A549 (cell line): ENCODE measurements around the gene ZFYVE9. TPM values are rescaled to one million over a fixed set of nuclear protein-coding genes. Genes with fewer than 3 reads are reported as not detected.

ENCODE experiments used
- ATAC-seq, 2 experiments: fragments of 200-7000 bp in 1 of 2; fragments of >200 bp in 1 of 2; cut with Nextera tagmentation in 1 of 2; cut with Tn5 transposase in 1 of 2; 3 replicates each; pipeline versions ENCODE4 v1.8.0 to v1.9.1; 2018 to 2020; ENCODE audit warnings: mild to moderate bottlenecking in 1 of 2, moderate library complexity in 1 of 2
- CTCF ChIA-PET: fragments of 300-600 bp; sonication (Branson Sonifier 250); formaldehyde crosslinking; extraction: SDS; loops from one replicate; lab custom pipeline; 2021; ENCODE audit warnings: antibody characterized with exemption, inconsistent platforms; lab: Yijun Ruan, JAX
- POLR2A ChIA-PET: fragments of 350-600 bp; formaldehyde crosslinking; extraction: SDS; loops from one replicate; lab custom pipeline; 2021; ENCODE audit warnings: antibody characterized with exemption, inconsistent platforms; lab: Yijun Ruan, JAX
- DNase-seq, 2 experiments: peaks; one replicate each; pipeline versions ENCODE4 v3.0.0 to v3.0.0-alpha.2; 2011 to 2016; ENCODE audit warnings: low read depth in 1 of 2, low spot score in 1 of 2
- FAIRE-seq: peaks from 2 replicates; lab custom pipeline; 2011; peaks lifted over from hg19 to GRCh38; lab: Jason Lieb, UNC
- H3K27ac ChIP-seq, 2 experiments: fragments of >200 bp; sonication (Bioruptor Twin); formaldehyde crosslinking; 3 replicates each; pipeline ENCODE4 v1.5.1; 2016 to 2017
- H3K4me1 ChIP-seq: fragments of >200 bp; sonication (Bioruptor Twin); formaldehyde crosslinking; 3 replicates; pipeline ENCODE4 v1.6.1; 2016
- H3K4me2 ChIP-seq: fragments of >200 bp; sonication (Bioruptor Twin); formaldehyde crosslinking; 3 replicates; pipeline ENCODE4 v1.6.1; 2016
- H3K4me3 ChIP-seq: fragments of >200 bp; sonication (Bioruptor Twin); formaldehyde crosslinking; 3 replicates; pipeline ENCODE4 v1.5.1; 2016
- H3K9me3 ChIP-seq: fragments of >200 bp; sonication (Bioruptor Twin); formaldehyde crosslinking; 3 replicates; pipeline ENCODE4 v1.6.1; 2016
- BCL3 ChIP-seq: fragments of >200 bp; sonication (Bioruptor Twin); formaldehyde crosslinking; IDR thresholded peaks from 3 replicates; pipeline ENCODE4 v1.6.1; 2016
- CEBPB ChIP-seq, 2 experiments: fragments of >200 bp in 1 of 2; sonication (Bioruptor Twin) in 1 of 2; formaldehyde crosslinking in 1 of 2; IDR thresholded peaks; 2 replicates each; pipeline ENCODE4 v1.6.1; 2012 to 2016
- CTCF ChIP-seq: fragments of >200 bp; sonication (Bioruptor Twin); formaldehyde crosslinking; IDR thresholded peaks from 3 replicates; pipeline ENCODE4 v1.5.1; 2016
- E2F6 ChIP-seq: IDR thresholded peaks from 2 replicates; pipeline ENCODE4 v1.6.1; 2012; ENCODE audit warnings: low read depth, borderline replicate concordance
- EP300 ChIP-seq, 2 experiments: fragments of >200 bp; sonication (Bioruptor Twin); formaldehyde crosslinking; IDR thresholded peaks; 2 replicates in 1 of 2; 3 replicates in 1 of 2; pipeline ENCODE4 v1.6.1; 2016 to 2017
- ESRRA ChIP-seq: fragments of 150-350 bp; IDR thresholded peaks from 2 replicates; pipeline ENCODE4 v1.6.1; 2014; ENCODE audit warnings: mild to moderate bottlenecking, low read length, borderline replicate concordance
- GATA3 ChIP-seq: IDR thresholded peaks from 2 replicates; pipeline ENCODE4 v1.6.1; 2012; ENCODE audit warnings: borderline replicate concordance
- HDAC2 ChIP-seq: fragments of 200-600 bp; sonication (generic); IDR thresholded peaks from 2 replicates; pipeline ENCODE4 v1.6.1; 2016
- HEYL ChIP-seq: fragments of 250-450 bp; sonication (Bioruptor Pico); IDR thresholded peaks from 2 replicates; pipeline ENCODE4 v1.8.0; 2021; ENCODE audit warnings: mild to moderate bottlenecking, moderate library complexity
- HOXA7 ChIP-seq: fragments of 250-450 bp; sonication (Bioruptor Pico); IDR thresholded peaks from 2 replicates; pipeline ENCODE4 v1.5.0; 2020; ENCODE audit warnings: mild to moderate bottlenecking, moderate library complexity
- JUN ChIP-seq, 2 experiments: fragments of >200 bp; sonication (Bioruptor Twin); formaldehyde crosslinking; IDR thresholded peaks; 2 replicates in 1 of 2; 3 replicates in 1 of 2; pipeline ENCODE4 v1.6.1; 2016 to 2017
- KDM1A ChIP-seq: fragments of 200-600 bp; sonication (generic); IDR thresholded peaks from 2 replicates; pipeline ENCODE4 v1.6.1; 2016; ENCODE audit warnings: low read depth, mild to moderate bottlenecking
- KDM5A ChIP-seq: fragments of 200-600 bp; sonication (generic); IDR thresholded peaks from 2 replicates; pipeline ENCODE4 v1.6.1; 2016; ENCODE audit warnings: antibody characterized with exemption, mild to moderate bottlenecking
- MAFK ChIP-seq: fragments of 450-650 bp; IDR thresholded peaks from 2 replicates; pipeline ENCODE4 v1.6.1; 2014; ENCODE audit not compliant: partially characterized antibody
- NFE2L2 ChIP-seq: fragments of 150-350 bp; conservative IDR thresholded peaks from 2 replicates; pipeline ENCODE4 v1.6.1; 2014; ENCODE audit warnings: low read length
- PBX3 ChIP-seq: IDR thresholded peaks from 2 replicates; pipeline ENCODE4 v1.6.1; 2012
- PHF8 ChIP-seq: fragments of 200-600 bp; sonication (generic); IDR thresholded peaks from 2 replicates; pipeline ENCODE4 v1.6.1; 2016; ENCODE audit warnings: low read depth, mild to moderate bottlenecking, antibody characterized with exemption, moderate library complexity, borderline replicate concordance
- RAD21 ChIP-seq, 2 experiments: fragments of >200 bp in 1 of 2; sonication (Bioruptor Twin) in 1 of 2; formaldehyde crosslinking in 1 of 2; IDR thresholded peaks in 1 of 2; conservative IDR thresholded peaks in 1 of 2; 2 replicates in 1 of 2; 3 replicates in 1 of 2; pipeline ENCODE4 v1.6.1; 2012 to 2018; ENCODE audit warnings: inconsistent platforms in 1 of 2
- RARB ChIP-seq: fragments of 250-450 bp; sonication (Bioruptor Pico); IDR thresholded peaks from 2 replicates; pipeline ENCODE4 v1.8.0; 2021; ENCODE audit warnings: mild to moderate bottlenecking, moderate library complexity
- TP53 ChIP-seq: fragments of 250-450 bp; sonication (Bioruptor Pico); IDR thresholded peaks from 2 replicates; pipeline ENCODE4 v1.5.0; 2021; ENCODE audit warnings: mild to moderate bottlenecking, moderate library complexity
- ZFP36 ChIP-seq: fragments of 450-650 bp; IDR thresholded peaks from 2 replicates; pipeline ENCODE4 v1.6.1; 2014; ENCODE audit warnings: borderline replicate concordance; ENCODE audit not compliant: partially characterized antibody
- ZNF302 ChIP-seq: fragments of 250-450 bp; sonication (Bioruptor Pico); IDR thresholded peaks from 2 replicates; pipeline ENCODE4 v1.9.0; 2021; ENCODE audit warnings: inconsistent platforms, mild to moderate bottlenecking, moderate library complexity
- WGBS: methylation state at CpG from one replicate; pipeline ENCODE4 v1.1.6; 2017; ENCODE audit errors: missing lambda C conversion rate; 5-methylcytosine and 5-hydroxymethylcytosine counted together
- polyA plus RNA-seq, 4 experiments: library from polyadenylated mRNA; depleted of rRNA in 3 of 4; stranded (reverse); fragments of >200 nt; fragmentation: RNase III in 1 of 4; extraction: RNeasy Plus Mini Kit Qiagen cat#74134 plus additional on column Dnase treatment in 1 of 4; gene quantifications; 2 replicates in 3 of 4; 3 replicates in 1 of 4; pipeline ENCODE4 v1.2.3, GENCODE V29; 2011 to 2017
- TF ChIP-seq, protein P1 (sequence below): fragments of 250-450 bp; sonication (Bioruptor Pico); IDR thresholded peaks from 2 replicates; pipeline ENCODE4 v1.5.0; 2021; ENCODE audit warnings: mild to moderate bottlenecking, moderate library complexity, borderline replicate concordance

The ZFYVE9 gene
- polyA plus RNA-seq, 2 of the 4 experiments (the other 2 are of a cell fraction), result 7.1 to 11.9 TPM

DNA sequence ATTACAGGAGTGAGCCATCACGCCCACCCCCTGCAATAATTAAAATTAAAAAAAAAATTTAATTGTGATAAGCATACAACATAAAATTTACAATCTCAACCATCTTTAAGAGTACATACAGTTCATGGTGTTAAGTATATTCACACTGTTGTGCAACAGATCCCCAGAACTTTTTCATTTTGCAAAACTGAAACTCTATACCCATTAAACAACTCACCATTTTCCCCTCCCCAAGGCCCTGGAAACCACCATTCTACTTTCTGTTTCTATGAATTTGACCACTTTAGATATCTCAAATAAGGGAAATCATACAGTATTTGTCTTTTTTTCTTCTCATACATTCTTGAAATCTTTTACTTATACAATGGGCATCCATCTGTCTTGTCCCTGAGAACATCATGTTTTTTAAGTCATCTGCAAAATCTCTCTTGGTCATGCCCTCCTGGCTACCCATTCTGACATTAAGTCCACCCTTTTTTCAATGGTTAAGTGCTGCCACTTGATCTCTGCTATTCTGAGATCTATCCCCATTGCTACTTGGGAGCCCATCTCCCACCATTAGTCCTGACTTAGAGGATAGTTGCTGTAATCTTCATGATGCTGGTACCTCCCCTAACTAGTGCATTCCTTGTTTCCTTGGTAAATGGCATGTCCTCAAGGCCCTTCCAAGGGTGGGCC, 39.4 kb upstream of the ZFYVE9 start:
- H3K27ac ChIP-seq, result no peak overlapping the region
- DNase-seq, result no peak
- TF ChIP-seq, protein P1, sequence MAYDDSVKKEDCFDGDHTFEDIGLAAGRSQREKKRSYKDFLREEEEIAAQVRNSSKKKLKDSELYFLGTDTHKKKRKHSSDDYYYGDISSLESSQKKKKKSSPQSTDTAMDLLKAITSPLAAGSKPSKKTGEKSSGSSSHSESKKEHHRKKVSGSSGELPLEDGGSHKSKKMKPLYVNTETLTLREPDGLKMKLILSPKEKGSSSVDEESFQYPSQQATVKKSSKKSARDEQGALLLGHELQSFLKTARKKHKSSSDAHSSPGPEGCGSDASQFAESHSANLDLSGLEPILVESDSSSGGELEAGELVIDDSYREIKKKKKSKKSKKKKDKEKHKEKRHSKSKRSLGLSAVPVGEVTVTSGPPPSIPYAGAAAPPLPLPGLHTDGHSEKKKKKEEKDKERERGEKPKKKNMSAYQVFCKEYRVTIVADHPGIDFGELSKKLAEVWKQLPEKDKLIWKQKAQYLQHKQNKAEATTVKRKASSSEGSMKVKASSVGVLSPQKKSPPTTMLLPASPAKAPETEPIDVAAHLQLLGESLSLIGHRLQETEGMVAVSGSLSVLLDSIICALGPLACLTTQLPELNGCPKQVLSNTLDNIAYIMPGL, result no peak
- TF ChIP-seq RARB (CRISPR knock-in tag) (no peak), ESRRA (no peak), HOXA7 (CRISPR knock-in tag) (no peak), TP53 (CRISPR knock-in tag) (no peak), EP300 (IDR thresholded peaks at IDR 0.05) (no peak), KDM1A (no peak), ZFP36 (no peak), ZNF302 (CRISPR knock-in tag) (no peak), JUN (IDR thresholded peaks at IDR 0.05) (no peak)
- TF ChIP-seq, all 56 proteins: peak for 0
- no peak overlapping the region for H3K4me2 ChIP-seq
- H3K4me3 ChIP-seq, result no peak overlapping the region
- WGBS, result 70% methylated on average over 1 of the region's 1 CpG
- H3K9me3 ChIP-seq, result no peaks in the 10 kb centered on the region
- ChIA-PET POLR2A (no interaction called here), CTCF (no interaction called here)
- H3K4me1 ChIP-seq, result no peaks in the 10 kb centered on the region
- ATAC-seq (no peak), FAIRE-seq (no peak)

- TF ChIP-seq GATA3 (no peak), CEBPB (IDR thresholded peaks at IDR 0.05) (no peak), BCL3 (no peak), ZFP36 (no peak), MAFK (no peak), PBX3 (no peak), HEYL (CRISPR knock-in tag) (no peak), ESRRA (no peak), RAD21 (conservative IDR thresholded peaks at IDR 0.05 in 1 of 2, IDR thresholded peaks at IDR 0.05 in 1 of 2) (no peak), NFE2L2 (no peak)
- TF ChIP-seq, all 56 proteins: peak for 0
- no peaks in the 10 kb centered on the region for H3K9me3 ChIP-seq
- H3K4me1 ChIP-seq, result no peaks in the 10 kb centered on the region
- H3K4me3 ChIP-seq, result no peak overlapping the region
- no peak overlapping the region for H3K27ac ChIP-seq
- ATAC-seq (no peak), FAIRE-seq (no peak), DNase-seq (no peak)
- ChIA-PET POLR2A (no interaction called here), CTCF (interaction anchor here (2.8 kb wide), 1 partner anchor 15 kb away, joined by 10 read pairs; no protein-coding TSS in a partner anchor)
- no peak overlapping the region for H3K4me2 ChIP-seq
These were observed 30.4 kb upstream of the ZFYVE9 start for GRCh38 chr1:52111492-52111891.

DNA sequence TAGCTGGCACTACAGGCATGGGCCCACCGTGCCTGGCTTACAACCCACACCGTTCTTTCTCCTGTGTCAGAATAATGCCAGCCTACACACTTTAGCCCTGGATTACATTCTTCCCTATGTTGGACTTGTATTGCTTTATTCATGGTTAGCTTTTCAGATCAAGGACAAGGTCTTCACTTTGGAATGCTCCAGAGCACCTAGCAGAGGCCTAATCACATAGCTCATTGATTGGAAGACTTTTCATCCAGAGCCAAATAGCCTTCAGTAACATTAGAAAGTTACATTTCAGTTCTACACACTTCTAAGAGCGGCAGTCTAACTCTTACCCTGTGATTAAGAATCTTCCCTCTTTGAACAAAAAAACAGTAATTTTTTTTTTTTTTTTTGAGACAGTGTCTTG, 29.4 kb upstream of the ZFYVE9 start:
- ChIA-PET CTCF (interaction anchor here (2.8 kb wide), 1 partner anchor 14 kb away, joined by 10 read pairs; no protein-coding TSS in a partner anchor), POLR2A (no interaction called here)
- no peaks in the 10 kb centered on the region for H3K9me3 ChIP-seq
- no peak overlapping the region for H3K27ac ChIP-seq
- TF ChIP-seq HDAC2 (no peak), KDM5A (no peak), CTCF (no peak), E2F6 (no peak), RARB (CRISPR knock-in tag) (no peak), PHF8 (no peak)
- H3K4me2 ChIP-seq, result no peak overlapping the region
- WGBS, result 64% methylated on average over 3 of the region's 3 CpGs
- H3K4me1 ChIP-seq, result no peaks in the 10 kb centered on the region
- ATAC-seq (no peak), FAIRE-seq (no peak), DNase-seq (no peak)
- no peak overlapping the region for H3K4me3 ChIP-seq
